Uterus (tissue), 4 donors: ENCODE measurements around the gene GOLGA3. TPM values are rescaled to one million over a fixed set of nuclear protein-coding genes. Genes with fewer than 3 reads are reported as not detected.
A peak's percentile ranks its signal among the peaks of the same experiment; 100 is the strongest.
"Not testable (repeated sequence)": the region's sequence is repeated elsewhere in the genome, so short reads cannot be mapped to it uniquely, and the experiment has no call there.

Source experiments
- DNase-seq, 2 donors: peaks; one replicate each; pipeline ENCODE4 v3.0.0-alpha.2; 2019 to 2020
- H3K27ac ChIP-seq, 2 donors: fragments of 200-600 bp; sonication (generic); 1 replicate in 1 of 2; 2 replicates in 1 of 2; pipeline ENCODE4 v1.5.1; 2016 to 2018
- H3K27me3 ChIP-seq, 2 donors: fragments of 200-600 bp; sonication (generic); one replicate each; pipeline ENCODE4 v1.5.1; 2018 to 2019; ENCODE audit warnings: control low read depth in 1 of 2
- H3K36me3 ChIP-seq, 2 donors: fragments of 200-600 bp; sonication (generic); one replicate each; pipeline ENCODE4 v1.5.1; 2019; ENCODE audit warnings: control low read depth in 1 of 2
- H3K4me1 ChIP-seq, 2 donors: fragments of 200-600 bp; sonication (generic); one replicate each; pipeline ENCODE4 v1.5.1; 2018 to 2019; ENCODE audit warnings: control low read depth in 1 of 2
- H3K4me3 ChIP-seq, 2 donors: fragments of 200-600 bp; sonication (generic); 1 replicate in 1 of 2; 2 replicates in 1 of 2; pipeline ENCODE4 v1.5.1; 2018 to 2019; ENCODE audit warnings: mild to moderate bottlenecking in 1 of 2
- H3K9me3 ChIP-seq, 2 donors: fragments of 200-600 bp; sonication (generic); one replicate each; pipeline ENCODE4 v1.5.1; 2019; ENCODE audit warnings: control low read depth in 1 of 2
- POLR2A ChIP-seq, 2 donors: fragments of 450-650 bp; IDR thresholded peaks; one replicate each; pipeline ENCODE4 v1.6.1; 2016; ENCODE audit warnings: antibody characterized with exemption in 2 of 2, mild to moderate bottlenecking in 1 of 2, moderate library complexity in 1 of 2
- intact Hi-C: fragments of 100-400 bp; cut with DNase I; formaldehyde crosslinking; loops from one replicate; pipeline ENCODE4 v1.15.1; 2023; ENCODE audit warnings: low total_unique reads
- total RNA-seq, 4 donors: library from RNA; depleted of rRNA in 3 of 4; stranded (reverse); fragments of >200 nt in 3 of 4; gene quantifications; one replicate each; pipeline versions ENCODE4 v1.1.0 to v1.2.4, GENCODE V29; 2014 to 2023
- TF ChIP-seq, protein P1 (sequence below), 4 experiments: fragments of 200-600 bp in 2 of 4; fragments of 450-650 bp in 2 of 4; sonication (generic) in 2 of 4; IDR thresholded peaks; one replicate each; pipeline ENCODE4 v1.5.1; 2016 to 2019; ENCODE audit warnings: antibody characterized with exemption in 4 of 4, mild to moderate bottlenecking in 2 of 4, moderate library complexity in 1 of 4
- donor health status: DM: yes; HTN: yes; CAD: no.

GOLGA3 gene
- total RNA-seq, 4 donors from 2014 or later = 46.2 to 138 (median 90.1) TPM

DNA sequence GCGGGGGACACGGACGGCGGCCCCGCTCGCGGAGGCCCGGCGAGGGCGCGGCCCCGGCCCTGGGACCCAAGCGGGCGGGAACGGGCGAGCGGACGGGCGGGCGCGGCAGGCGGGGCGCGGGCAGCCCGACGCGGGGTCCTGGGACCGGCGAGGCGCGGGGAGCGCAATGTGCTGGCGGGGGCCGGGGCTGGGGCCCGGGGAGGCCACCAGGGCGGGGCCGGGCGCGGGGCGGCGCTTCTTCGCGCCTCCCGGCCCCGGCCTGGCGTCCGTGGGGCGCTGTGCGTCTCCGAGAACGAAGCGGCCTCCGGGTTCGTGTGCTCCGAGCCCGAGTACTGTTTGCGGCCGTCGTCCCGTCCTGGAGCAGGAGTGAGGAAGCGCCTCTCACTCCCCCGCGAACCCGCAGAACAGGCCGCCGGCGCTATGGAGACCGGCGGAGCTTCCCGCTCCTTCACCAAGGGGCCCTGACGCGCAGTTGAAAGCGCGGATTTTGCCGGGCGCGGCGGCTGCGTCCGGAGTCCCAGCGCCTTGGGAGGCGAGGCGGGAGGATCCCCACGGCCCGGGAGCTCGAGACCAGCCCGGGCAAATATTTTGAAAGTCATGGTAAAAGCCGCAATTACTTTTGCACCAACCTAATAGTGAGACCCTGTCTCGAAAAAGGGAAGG, 66.6 kb downstream of the GOLGA3 start:
- peak overlapping the region; percentile 98 to 99 for H3K27ac ChIP-seq
- H3K27me3 ChIP-seq = no peaks in the 10 kb centered on the region
- H3K4me1 ChIP-seq = peaks cover 0 to 5% of the 10 kb centered on the region in 2 donors
- intact Hi-C loops = no loop called here
- no peaks in the 10 kb centered on the region for H3K9me3 ChIP-seq
- TF ChIP-seq, protein P1, sequence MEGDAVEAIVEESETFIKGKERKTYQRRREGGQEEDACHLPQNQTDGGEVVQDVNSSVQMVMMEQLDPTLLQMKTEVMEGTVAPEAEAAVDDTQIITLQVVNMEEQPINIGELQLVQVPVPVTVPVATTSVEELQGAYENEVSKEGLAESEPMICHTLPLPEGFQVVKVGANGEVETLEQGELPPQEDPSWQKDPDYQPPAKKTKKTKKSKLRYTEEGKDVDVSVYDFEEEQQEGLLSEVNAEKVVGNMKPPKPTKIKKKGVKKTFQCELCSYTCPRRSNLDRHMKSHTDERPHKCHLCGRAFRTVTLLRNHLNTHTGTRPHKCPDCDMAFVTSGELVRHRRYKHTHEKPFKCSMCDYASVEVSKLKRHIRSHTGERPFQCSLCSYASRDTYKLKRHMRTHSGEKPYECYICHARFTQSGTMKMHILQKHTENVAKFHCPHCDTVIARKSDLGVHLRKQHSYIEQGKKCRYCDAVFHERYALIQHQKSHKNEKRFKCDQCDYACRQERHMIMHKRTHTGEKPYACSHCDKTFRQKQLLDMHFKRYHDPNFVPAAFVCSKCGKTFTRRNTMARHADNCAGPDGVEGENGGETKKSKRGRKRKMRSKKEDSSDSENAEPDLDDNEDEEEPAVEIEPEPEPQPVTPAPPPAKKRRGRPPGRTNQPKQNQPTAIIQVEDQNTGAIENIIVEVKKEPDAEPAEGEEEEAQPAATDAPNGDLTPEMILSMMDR (IDR thresholded peaks at IDR 0.05) = peak in 2 of 4 experiments; percentile 35 to 55
- TF ChIP-seq POLR2A (IDR thresholded peaks at IDR 0.05) = peak in 1 of 2 donors; percentile 45
- H3K36me3 ChIP-seq = no peaks in the 10 kb centered on the region
- peak overlapping the region; percentile 68 to 72 for H3K4me3 ChIP-seq
- DNase-seq = peak; percentile 80 to 89

DNA sequence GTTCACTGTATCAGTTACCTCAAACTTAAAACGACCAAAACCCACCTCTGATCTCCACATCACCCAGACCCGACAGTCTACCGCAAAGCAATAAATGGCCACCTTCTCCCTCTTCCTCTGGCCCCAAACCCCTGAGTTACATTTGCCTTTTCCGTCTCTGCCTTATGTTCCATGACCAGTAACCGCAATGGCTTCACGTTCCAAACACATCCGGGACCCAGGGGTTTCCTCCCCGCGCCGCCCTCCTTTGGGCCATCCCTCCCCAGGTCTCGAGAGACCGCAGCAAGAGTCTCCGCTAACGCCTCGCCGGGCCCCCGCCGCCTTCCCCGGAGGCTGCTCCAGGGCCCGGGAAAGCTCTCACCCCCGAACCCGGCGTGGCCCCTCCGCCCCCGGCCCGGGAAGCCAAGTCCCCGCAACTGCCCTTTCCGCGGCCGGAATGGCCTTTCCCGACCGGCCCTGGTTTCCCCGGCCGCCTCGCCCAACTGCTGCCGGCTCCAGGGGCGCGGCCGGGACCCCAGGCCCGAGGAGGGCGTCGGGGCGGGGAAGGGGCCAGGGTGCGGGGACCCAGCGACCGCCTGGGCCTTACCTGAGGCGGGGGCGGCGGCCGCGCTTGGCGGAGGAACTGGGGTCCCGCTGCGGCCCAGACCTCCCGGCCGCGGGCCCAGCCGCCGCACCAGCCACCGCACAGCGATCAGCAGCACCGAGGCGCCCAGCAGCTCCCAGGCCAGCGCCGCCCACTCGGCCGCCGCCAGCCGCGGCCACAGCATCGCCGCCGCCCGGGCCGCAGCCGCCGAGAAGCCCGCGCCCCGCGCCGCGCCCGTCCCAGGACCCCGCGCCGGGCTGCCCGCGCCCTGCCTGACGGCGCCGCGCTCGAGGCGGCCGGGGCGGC, 67.4 kb downstream of the GOLGA3 start, which contains the start of gene ANKLE2:
TSS of gene ANKLE2 (minus strand) at position 801 of the 889 bp plus-strand sequence. CDS start at position 767, 34 bp downstream.
- Histone ChIP-seq H3K36me3 (no peaks in the 10 kb centered on the region), H3K4me3 (peak within 1 kb of the TSS; percentile 76 to 94), H3K27ac (peak within 1 kb of the TSS; percentile 98 to 99), H3K27me3 (no peaks in the 10 kb centered on the region), H3K9me3 (no peaks in the 10 kb centered on the region), H3K4me1 (peaks cover 0 to 5% of the 10 kb centered on the region in 2 donors)
- intact Hi-C loops = no loop called here
- peak in 1 of 2 donors; percentile 36 for DNase-seq
- TF ChIP-seq, protein P1 (IDR thresholded peaks at IDR 0.05) = no peak
- peak in 1 of 2 donors; percentile 35 for TF ChIP-seq POLR2A (IDR thresholded peaks at IDR 0.05)

DNA sequence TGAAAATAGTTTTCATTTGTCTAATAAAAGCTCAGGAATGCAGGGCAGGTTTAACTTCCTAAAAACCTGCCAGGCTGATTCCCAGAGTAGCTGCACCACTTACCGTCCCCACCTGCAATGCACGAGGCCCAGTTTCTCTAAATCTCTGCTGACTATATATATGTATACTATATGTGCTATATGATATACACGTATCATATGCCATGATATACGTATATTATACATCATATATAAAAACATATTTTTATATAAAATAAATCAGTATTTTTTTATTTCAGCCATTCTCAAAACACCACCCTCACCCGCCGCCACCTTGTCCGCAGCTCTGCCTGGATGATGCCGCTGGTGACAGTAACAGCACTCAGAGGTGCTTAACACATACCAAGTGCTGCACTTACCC, 69.3 kb downstream of the GOLGA3 start:
- H3K4me1 ChIP-seq = peaks cover 0 to 5% of the 10 kb centered on the region in 2 donors
- intact Hi-C loops = no loop called here
- no peak overlapping the region for H3K4me3 ChIP-seq
- no peak for DNase-seq
- no peaks in the 10 kb centered on the region for H3K27me3 ChIP-seq
- no peak overlapping the region for H3K27ac ChIP-seq
- no peaks in the 10 kb centered on the region for H3K36me3 ChIP-seq
- H3K9me3 ChIP-seq = no peaks in the 10 kb centered on the region
- TF ChIP-seq, protein P1 (IDR thresholded peaks at IDR 0.05) = no peak
- TF ChIP-seq POLR2A (IDR thresholded peaks at IDR 0.05) = no peak

DNA sequence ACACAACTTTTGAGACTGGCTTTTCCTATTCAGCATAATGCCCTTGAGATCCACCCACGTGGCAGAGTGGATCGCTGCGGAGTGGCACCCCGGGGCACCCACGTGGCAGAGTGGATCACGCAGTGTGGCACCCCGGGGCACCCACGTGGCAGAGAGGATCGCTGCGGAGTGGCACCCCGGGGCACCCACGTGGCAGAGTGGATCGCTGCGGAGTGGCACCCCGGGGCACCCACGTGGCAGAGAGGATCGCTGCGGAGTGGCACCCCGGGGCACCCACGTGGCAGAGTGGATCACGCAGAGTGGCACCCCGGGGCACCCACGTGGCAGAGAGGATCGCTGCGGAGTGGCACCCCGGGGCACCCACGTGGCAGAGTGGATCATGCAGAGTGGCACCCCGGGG, 69.8 kb downstream of the GOLGA3 start:
- H3K4me3 ChIP-seq, DNase-seq, H3K36me3 ChIP-seq, H3K27ac ChIP-seq, intact Hi-C loops, H3K27me3 ChIP-seq, H3K4me1 ChIP-seq, H3K9me3 ChIP-seq: not testable (repeated sequence)

DNA sequence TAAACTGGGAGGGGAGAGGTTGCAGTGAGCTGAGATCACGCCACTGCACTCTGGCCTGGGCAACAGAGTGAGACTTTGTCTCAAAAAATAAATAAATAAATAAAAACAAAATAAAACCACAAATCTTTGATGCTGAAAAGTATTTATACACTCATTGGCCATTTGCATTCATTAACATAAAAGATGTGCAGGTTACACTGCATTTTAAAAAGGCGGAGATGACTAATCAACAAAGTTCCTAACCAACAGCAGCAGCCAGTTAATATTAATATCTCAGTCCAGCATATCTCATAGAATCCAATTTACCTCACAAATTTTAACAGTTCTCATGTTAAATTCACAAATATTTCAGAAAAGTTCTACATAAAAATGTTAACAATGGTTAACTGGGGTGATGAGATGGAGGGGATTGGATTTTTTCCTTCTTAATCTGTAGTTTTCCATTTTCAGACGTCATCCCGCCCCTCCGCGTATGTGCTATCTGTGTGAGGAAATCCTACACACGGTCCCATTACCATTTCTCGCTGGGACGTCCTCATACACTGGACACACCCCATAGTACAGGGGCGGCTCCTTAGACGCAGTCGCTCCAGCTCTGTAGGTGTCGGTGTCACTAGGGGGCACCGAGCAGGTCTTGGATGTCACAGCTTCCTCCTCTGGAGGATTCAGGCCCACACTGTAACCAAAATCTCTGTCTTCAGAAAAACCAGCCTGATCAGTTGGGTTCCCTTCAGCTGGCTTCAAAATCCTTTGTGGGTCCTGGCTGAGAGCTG, 74.3 kb downstream of the GOLGA3 start:
- no peaks in the 10 kb centered on the region for H3K36me3 ChIP-seq

DNA sequence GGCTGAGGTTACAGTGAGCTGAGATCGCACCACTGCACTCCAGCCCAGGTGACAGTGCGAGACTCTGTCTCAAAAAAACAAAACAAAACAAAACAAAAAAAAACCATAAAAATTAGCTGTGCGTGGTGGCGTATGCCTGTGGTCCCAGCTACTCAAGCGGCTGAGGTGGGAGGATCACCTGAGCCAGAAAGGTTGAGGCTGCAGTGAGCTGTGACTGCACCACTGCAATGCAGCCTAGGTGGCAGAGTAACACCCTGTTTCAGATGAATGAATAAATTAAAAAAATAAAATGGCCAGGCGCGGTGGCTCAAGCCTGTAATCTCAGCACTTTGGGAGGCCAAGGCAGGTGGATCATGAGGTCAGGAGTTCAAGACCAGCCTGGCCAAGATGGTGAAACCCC, 75.0 kb downstream of the GOLGA3 start:
- H3K27me3 ChIP-seq, H3K4me1 ChIP-seq, H3K27ac ChIP-seq, intact Hi-C loops, H3K4me3 ChIP-seq, DNase-seq, H3K9me3 ChIP-seq, H3K36me3 ChIP-seq: not testable (repeated sequence)

More for the DNA sequence above, 74.3 kb downstream of the GOLGA3 start:
- Histone ChIP-seq H3K4me1 (no peaks in the 10 kb centered on the region), H3K9me3 (no peaks in the 10 kb centered on the region), H3K27ac (no peak overlapping the region), H3K27me3 (no peaks in the 10 kb centered on the region), H3K4me3 (no peak overlapping the region)
- TF ChIP-seq POLR2A (IDR thresholded peaks at IDR 0.05) = no peak
- TF ChIP-seq, protein P1 (IDR thresholded peaks at IDR 0.05) = no peak
- DNase-seq = no peak
- intact Hi-C loops = no loop called here
